GM19468 (cell line): ENCODE measurements around the gene AP3S2.
A peak's percentile ranks its signal among the peaks of the same experiment; 100 is the strongest.
"Not testable (repeated sequence)": the region's sequence is repeated elsewhere in the genome, so short reads cannot be mapped to it uniquely, and the experiment has no call there.

Experiments used
- ATAC-seq: cut with Tn5 transposase; IDR thresholded peaks from one replicate; pipeline ENCODE4 v1.9.1; 2021; ENCODE audit warnings: mild to moderate bottlenecking, moderate library complexity, moderate number of reproducible peaks; ENCODE audit not compliant: unreplicated experiment; ENCODE audit errors: extremely low read depth

Gene AP3S2

DNA sequence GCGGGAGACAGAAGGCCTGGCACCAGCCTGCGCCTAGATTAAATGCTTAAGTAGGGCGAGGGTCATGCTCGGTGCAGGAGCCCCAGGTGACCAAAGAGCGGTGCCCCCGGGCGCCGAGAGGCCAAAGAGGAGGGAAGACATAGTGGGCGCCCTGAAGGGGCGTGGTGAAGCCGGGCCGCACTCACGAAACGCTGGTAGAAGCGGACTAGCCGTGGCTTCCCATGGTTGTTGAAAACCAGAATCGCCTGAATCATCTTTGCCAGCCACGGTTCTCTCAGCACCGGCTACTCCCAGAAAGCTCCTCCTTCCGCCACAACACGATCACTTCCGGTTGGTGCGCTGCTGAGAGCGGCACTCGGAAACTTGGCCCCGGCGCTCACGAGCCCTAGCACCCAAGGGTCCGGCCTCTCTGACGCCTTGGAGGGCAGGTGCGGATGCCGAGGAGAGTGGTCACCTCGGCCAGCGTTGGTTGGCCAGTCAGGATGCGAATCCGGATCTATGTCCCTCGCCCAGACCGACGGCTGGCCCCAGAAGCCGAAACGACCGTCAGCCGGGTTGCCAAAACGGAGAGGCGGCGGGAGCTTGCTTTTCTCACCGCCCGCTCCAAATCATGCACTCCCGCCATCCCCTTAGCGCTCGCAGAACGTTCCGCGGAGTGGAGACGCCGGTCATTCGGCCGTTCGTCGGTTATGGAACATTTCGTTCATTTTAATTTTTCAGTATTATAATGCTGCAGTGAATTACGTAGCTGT, at the start of gene AP3S2:
TSS of gene AP3S2 (minus strand) at position 299 of the 752 bp plus-strand sequence. CDS start at position 254, 45 bp downstream.
- ATAC-seq, result peak; percentile 90

- no peak for ATAC-seq
Observed at GRCh38 chr15:89939910-89940309, 46.1 kb upstream of the AP3S2 start.

GRCh38 chr15:89939377-89939776, 45.6 kb upstream of the AP3S2 start:
- not testable (repeated sequence) for ATAC-seq

- ATAC-seq, result no peak
Observed at GRCh38 chr15:89937365-89938350, 43.9 kb upstream of the AP3S2 start.

DNA sequence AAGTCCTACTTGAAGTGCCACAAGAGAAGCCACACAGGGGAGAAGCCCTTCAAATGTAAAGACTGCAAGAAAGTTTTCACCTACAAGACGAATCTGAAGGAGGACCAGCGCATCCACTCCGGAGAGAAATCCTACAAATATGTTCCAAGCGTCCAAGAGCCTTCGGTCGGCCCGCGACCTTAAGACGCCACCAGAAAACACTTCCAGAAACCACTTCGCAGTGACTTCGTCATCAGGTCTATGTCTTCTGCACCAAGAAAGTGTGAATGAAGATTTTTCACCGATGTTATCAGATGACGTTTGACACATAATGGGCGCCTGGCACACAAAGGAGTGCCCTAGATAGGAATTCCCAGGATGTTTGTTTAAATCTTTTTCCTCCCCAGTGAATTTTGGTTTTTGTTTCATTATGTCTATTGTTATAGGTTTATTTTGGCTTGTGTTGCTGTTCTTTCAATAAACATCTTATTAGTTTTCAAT, 43.0 kb upstream of the AP3S2 start:
- ATAC-seq, result no peak

GRCh38 chr15:89936051-89936785, 42.4 kb upstream of the AP3S2 start:
- no peak for ATAC-seq

DNA sequence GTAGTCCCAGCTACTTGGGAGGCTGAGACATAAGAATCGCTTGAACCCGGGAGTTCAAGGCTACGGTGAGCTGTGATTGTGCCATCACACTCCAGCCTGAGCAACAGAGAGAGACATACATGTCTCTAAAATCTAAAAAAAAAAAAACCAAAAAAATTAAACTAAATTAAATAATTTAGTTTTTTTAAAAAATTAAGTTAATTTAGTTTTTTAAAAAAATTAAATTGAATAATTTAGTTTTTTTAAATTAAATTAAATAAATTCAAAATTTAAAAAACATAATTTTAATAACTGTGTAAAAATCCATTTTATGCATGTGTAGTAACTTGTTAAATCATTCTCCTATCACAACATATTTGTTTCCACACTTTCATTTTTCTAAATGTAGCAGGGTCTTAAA, 39.1 kb upstream of the AP3S2 start:
- ATAC-seq, result no peak

DNA sequence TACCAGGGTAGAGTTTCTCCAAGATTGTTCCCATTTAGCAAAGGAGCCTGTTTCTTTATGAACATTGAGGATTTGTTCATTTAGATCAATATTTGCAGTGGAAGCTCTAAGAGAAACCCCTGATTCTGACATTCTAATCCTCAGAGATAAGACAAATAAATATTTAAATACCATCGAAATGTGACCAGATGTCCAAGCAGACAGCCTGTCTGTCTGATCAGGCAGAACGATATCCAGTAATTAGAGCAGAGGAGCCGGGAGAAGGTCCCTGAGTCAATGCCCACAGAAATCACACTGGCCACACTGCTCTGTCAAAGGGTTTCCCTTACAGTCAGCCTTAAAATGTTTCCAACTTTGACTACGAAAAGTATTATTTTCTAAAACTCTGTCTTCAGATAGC, 34.6 kb upstream of the AP3S2 start:
- ATAC-seq, result no peak

GRCh38 chr15:89926158-89926557, 32.4 kb upstream of the AP3S2 start:
- no peak for ATAC-seq

DNA sequence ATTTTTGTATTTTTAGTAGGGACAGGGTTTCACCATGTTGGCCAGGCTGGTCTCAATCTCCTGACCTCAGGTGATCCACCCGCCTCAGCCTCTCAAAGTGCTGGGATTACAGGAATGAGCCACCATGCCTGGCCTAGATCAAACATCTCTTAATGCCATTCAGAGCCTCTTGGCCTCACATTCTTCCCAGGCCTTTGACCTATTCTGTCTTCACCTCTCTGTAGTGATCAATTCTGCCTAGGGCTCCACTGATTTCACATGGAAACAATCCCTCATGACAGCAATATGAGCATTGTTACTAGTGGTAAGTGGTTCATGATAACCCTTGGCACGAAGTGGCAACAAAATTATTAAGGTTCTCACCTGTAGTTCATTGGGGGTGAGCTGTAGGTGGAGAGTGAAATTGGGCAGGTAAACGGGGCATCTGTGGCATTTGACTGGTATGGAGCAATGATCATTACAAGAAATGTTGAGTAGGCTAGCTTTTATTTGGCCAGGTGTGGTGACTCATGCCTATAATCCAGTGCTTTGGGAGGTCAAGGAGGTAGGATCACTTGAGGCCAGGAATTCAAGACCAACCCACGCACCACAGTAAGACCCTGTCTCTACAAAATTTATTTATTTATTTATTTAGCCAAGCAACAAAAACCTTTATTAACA, 23.8 kb upstream of the AP3S2 start:
- ATAC-seq, result no peak

GRCh38 chr15:89916660-89917059, 22.9 kb upstream of the AP3S2 start:
- ATAC-seq, result no peak

DNA sequence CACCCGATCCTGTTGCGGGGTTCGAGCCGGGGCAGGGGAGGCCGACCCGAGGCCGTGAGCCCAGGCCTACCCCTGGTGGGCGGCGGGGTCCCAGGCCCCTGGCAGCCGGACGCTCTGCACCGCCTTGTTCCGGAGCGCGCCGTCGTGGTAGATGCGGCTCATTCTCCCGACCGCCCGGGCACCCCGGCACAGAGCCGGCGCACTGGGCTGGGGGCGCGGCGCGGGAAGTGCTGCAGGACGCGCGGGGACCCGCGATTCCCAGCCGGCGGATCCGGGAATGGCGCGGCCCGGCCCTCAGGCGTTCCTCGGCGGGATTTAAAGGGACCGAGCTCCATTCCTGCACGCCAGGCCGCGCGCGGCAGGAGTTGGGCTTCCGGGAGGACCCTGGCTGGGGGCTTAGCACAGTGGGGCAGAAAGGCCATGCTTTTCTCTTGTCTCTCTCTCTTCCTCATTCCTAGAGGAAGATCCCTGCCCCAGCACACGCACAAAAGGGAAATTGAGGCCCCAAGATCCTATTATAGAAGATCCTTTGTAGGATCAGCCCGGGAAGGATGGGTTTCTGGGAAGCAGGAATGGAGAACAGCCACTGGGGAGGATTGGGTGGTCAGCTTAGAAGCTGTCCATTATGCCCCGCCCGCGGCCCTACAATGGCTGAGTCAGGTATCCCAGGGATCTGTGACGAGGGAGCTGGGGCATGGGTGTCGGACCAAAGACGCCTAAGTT, 19.0 kb upstream of the AP3S2 start, which contains the start of gene ARPIN:
TSS of gene ARPIN (minus strand) at position 279 of the 723 bp plus-strand sequence. CDS start at position 162, 117 bp downstream.
- ATAC-seq, result no peak

GRCh38 chr15:89912145-89912673, 18.4 kb upstream of the AP3S2 start:
- no peak for ATAC-seq

- ATAC-seq, result no peak
Observed at GRCh38 chr15:89910891-89911626, 17.3 kb upstream of the AP3S2 start.

GRCh38 chr15:89909611-89910010, 15.8 kb upstream of the AP3S2 start:
- no peak for ATAC-seq

GRCh38 chr15:89908226-89908625, 14.4 kb upstream of the AP3S2 start:
- no peak for ATAC-seq

DNA sequence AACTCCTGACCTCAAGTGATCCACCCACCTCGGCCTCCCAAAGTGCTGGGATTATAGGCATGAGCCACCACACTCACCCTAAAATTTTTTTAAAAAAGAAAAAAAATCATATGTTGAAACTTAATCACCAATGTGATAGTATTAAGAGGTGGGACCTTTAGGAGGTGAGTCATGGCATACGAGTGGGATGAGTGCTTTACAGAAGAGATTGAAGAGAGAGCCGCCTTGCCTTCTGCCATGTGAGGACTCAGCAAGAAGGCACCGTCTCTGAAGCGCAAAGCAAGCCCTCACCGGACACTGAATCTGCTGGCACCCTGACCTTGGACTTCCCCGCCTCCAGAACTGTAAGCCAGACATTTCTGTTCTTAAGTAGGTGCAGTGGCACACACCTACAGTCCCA, 13.5 kb upstream of the AP3S2 start:
- no peak for ATAC-seq

GRCh38 chr15:89905846-89906378, 12.1 kb upstream of the AP3S2 start:
- no peak for ATAC-seq
